HUES64 (cell line): ENCODE results near the gene PLXNB2.

Experiments used
- H3K27ac ChIP-seq: 2 replicates; pipeline ENCODE4 v1.7.0; 2013; ENCODE audit warnings: low read depth, low read length, inconsistent platforms
- H3K27me3 ChIP-seq: 2 replicates; pipeline ENCODE4 v1.6.1; 2013; ENCODE audit warnings: mild to moderate bottlenecking, low read length; ENCODE audit not compliant: insufficient read depth
- H3K36me3 ChIP-seq: 2 replicates; pipeline ENCODE4 v1.6.1; 2013; ENCODE audit warnings: mild to moderate bottlenecking, low read length; ENCODE audit not compliant: insufficient read depth
- H3K4me1 ChIP-seq: 2 replicates; pipeline ENCODE4 v1.6.1; 2013; ENCODE audit warnings: mild to moderate bottlenecking, low read length, moderate library complexity; ENCODE audit not compliant: insufficient read depth
- H3K4me3 ChIP-seq: 2 replicates; pipeline ENCODE4 v1.5.1; 2013; ENCODE audit warnings: mild to moderate bottlenecking, low read length, moderate library complexity
- H3K9ac ChIP-seq: 2 replicates; pipeline ENCODE4 v1.6.1; 2013; ENCODE audit warnings: mild to moderate bottlenecking, low read depth, low read length
- H3K9me3 ChIP-seq: 2 replicates; pipeline ENCODE4 v1.6.1; 2013; ENCODE audit warnings: low read depth, low read length; ENCODE audit not compliant: insufficient read depth
- WGBS: fragments of 150-250, 120-280 bp; methylation state at CpG from one replicate; pipeline ENCODE4 v1.1.7; 2013; ENCODE audit warnings: missing lambda C conversion rate; 5-methylcytosine and 5-hydroxymethylcytosine counted together

PLXNB2 gene

DNA sequence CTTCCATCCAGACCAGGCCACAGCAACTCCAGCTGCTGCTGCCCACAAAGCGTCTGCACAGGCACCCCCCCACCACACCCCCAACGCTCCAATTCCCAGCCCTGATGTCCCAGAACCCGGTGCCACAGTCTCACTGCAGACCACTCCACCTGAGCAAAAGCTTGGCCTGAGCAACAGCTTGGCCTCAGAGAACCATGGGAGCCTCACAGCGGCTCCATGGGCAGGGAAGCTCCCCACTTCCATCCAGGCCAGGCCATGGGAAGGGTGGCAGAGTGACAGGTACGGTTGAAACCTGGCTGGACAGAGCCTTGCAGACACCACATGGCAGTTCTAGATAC lies 13.2 kb downstream of the PLXNB2 start:
- H3K9ac ChIP-seq = peak overlapping the region; percentile 69
- H3K36me3 ChIP-seq = peaks cover 11% of the 10 kb centered on the region
- WGBS = 84% methylated on average over 5 of the region's 5 CpGs

DNA sequence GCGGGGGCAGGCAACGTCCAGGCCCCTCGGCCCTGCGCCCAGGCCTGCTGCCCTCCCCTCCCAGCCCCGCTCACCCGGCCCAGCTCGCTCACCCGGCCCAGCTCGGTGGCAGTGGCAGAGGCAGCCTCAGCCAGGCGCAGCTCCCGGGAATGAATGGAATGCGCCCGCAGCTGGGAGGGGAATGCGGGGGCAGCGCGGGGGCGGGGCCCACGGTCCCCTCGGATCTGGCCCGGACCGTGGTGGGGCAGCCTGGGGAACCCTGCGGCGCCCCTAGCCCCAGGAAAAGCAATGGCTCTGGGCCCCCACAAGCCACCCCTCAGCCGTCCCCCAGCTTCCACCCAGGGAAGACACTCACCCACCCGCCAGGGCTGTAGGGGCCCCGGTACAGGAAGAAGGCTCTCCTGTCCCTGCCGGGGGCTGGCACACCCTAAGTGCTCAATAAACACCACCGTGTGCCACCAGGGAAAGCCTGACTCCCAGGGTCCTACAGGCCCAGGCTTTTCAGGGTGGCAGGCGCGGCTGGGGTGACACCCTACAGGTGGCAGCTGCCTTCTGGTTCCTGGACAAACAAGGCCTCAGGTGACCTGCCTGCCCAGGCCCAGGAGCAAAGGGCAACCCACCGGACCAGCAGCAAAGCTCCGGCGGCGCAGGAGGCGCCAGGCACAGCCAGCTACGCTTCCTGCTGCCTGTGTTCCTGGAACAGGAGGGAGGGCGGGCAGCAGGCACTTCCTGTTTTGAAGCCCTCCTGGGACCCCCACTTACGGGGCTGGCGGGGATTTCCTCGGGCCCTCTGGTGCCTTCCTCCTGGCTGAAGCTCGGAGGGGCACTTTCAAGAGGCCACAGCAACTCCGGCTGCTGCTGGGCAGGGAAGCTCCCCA lies 13.8 kb downstream of the PLXNB2 start:
- H3K4me3 ChIP-seq = peak overlapping the region; percentile 27; the same call in 1 of the 2 replicates
- peaks cover 18% of the 10 kb centered on the region for H3K4me1 ChIP-seq
- no peaks in the 10 kb centered on the region for H3K27me3 ChIP-seq
- H3K9me3 ChIP-seq = no peaks in the 10 kb centered on the region
- 28% methylated on average over 42 of the region's 42 CpGs for WGBS
- H3K36me3 ChIP-seq = peaks cover 17% of the 10 kb centered on the region
- H3K27ac ChIP-seq = peak overlapping the region; percentile 93
- H3K9ac ChIP-seq = peak overlapping the region; percentile 69

More for the DNA sequence above, 13.2 kb downstream of the PLXNB2 start:
- peaks cover 18% of the 10 kb centered on the region for H3K4me1 ChIP-seq
- H3K27me3 ChIP-seq = no peaks in the 10 kb centered on the region
- peak overlapping the region; percentile 93 for H3K27ac ChIP-seq
- H3K4me3 ChIP-seq = no peak overlapping the region
- no peaks in the 10 kb centered on the region for H3K9me3 ChIP-seq

GRCh38 chr22:50292643-50293440 lies 14.6 kb downstream of the PLXNB2 start:
- peak overlapping the region; percentile 93 for H3K27ac ChIP-seq
- peaks cover 18% of the 10 kb centered on the region for H3K4me1 ChIP-seq
- peak overlapping the region; percentile 69 for H3K9ac ChIP-seq
- H3K27me3 ChIP-seq = no peaks in the 10 kb centered on the region
- peak overlapping the region; percentile 27; the same call in 1 of the 2 replicates for H3K4me3 ChIP-seq
- 65% methylated on average over 29 of the region's 29 CpGs for WGBS
- peaks cover 23% of the 10 kb centered on the region for H3K36me3 ChIP-seq
- no peaks in the 10 kb centered on the region for H3K9me3 ChIP-seq

GRCh38 chr22:50289942-50290630 lies 17.4 kb downstream of the PLXNB2 start:
- no peak overlapping the region for H3K4me3 ChIP-seq
- peaks cover 18% of the 10 kb centered on the region for H3K4me1 ChIP-seq
- no peaks in the 10 kb centered on the region for H3K9me3 ChIP-seq
- H3K36me3 ChIP-seq = peaks cover 33% of the 10 kb centered on the region
- H3K9ac ChIP-seq = no peak overlapping the region
- no peaks in the 10 kb centered on the region for H3K27me3 ChIP-seq
- no peak overlapping the region for H3K27ac ChIP-seq
- WGBS = 96% methylated on average over 37 of the region's 37 CpGs

DNA sequence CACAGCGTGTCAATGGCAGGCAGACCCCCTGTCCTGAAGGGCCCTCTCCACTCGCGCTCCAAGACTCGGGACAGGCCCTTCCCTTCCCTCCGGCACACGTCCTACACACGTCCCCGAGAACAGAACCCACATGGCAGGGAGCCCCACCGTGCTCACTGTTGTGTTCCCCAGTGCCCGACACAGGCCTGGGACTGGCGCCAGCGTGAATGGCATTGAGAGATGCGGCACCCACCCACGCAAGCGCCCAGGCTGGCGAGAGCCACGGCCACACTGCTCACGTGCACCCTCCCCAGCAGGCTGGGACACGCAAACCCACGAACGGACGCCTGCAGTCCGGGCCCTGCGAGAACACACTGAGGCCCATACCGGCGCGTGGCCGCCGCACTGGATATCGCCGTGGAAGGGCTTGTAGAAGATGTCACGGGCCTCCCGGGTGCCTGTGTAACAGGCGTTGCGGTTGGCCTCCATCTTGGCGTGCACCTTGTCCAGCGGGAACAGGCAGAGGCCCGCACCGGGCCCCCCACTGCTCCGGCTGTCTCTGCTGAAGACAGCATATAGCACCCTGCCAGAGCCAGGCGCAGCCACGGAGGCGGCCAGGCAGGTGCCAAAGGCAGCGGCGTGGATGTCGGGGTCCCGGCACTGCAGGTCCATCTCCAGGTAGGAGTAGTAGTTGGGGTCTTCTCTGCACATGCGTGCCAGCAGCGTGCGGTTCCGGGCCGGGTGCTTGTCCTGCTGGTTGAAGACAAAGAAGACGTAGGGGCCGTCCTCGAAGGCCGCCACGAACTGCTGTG lies 18.1 kb downstream of the PLXNB2 start:
- Histone ChIP-seq H3K9me3 (no peaks in the 10 kb centered on the region), H3K9ac (no peak overlapping the region), H3K36me3 (peaks cover 33% of the 10 kb centered on the region), H3K27ac (no peak overlapping the region), H3K4me1 (peaks cover 17% of the 10 kb centered on the region), H3K27me3 (no peaks in the 10 kb centered on the region), H3K4me3 (no peak overlapping the region)
- 96% methylated on average over 57 of the region's 57 CpGs for WGBS

DNA sequence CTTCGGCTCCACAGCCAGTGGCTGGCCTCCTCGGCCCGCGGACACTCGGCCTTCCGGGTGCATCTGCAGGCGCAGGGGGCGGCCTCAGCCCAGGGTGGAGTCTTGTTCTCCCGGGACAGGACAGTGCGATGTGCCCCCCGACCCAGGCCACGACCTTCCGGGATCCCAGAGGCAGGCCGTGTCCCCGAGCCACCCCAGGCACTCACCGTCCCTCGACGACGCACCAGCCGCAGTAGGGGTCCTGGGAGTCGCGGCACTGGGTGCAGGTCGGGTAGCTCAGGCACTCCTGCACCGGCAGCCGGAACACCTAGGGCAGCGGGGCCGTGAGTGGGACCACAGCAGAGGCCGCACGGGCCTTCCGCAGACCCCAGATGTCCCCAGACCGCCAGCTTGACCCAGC lies 19.7 kb downstream of the PLXNB2 start:
- H3K9me3 ChIP-seq = no peaks in the 10 kb centered on the region
- H3K9ac ChIP-seq = no peak overlapping the region
- WGBS = 96% methylated on average over 31 of the region's 31 CpGs
- no peak overlapping the region for H3K27ac ChIP-seq
- no peaks in the 10 kb centered on the region for H3K27me3 ChIP-seq
- peaks cover 42% of the 10 kb centered on the region for H3K36me3 ChIP-seq
- peaks cover 4% of the 10 kb centered on the region for H3K4me1 ChIP-seq
- no peak overlapping the region for H3K4me3 ChIP-seq

DNA sequence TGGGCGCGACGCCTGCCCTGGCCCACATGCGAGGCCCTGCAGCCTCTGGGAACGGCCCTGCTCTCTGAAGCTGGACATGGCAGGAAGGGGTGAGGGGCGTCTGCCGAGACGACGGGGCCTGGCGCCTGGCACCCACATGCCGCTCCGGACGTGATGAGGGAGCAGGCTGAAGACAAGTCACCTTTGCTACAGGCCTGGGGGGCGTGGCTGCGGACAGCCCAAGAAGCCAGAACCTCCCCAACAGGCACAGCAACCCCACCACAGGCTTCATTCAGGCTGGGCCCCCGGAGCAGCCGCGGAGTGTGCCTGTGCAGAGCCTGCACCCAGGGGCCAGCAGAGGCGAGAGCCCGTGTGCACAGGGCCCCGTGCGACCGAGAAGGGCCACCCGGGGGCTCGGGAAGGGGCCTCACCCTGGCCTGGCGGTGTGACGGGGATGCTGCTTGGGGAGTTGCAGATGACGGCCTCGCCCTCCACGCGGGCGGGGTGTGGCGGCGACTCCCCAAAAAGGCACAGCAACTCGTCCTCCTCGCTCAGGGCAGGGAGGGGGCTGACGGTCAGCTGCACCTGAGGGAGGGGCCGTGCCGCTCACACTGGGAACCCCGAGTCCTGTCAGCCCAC lies 20.6 kb downstream of the PLXNB2 start:
- Histone ChIP-seq H3K36me3 (peaks cover 51% of the 10 kb centered on the region), H3K9me3 (no peaks in the 10 kb centered on the region), H3K4me3 (no peak overlapping the region), H3K27ac (no peak overlapping the region), H3K4me1 (no peaks in the 10 kb centered on the region), H3K9ac (no peak overlapping the region), H3K27me3 (no peaks in the 10 kb centered on the region)
- WGBS = 96% methylated on average over 40 of the region's 40 CpGs

- no peak overlapping the region for H3K27ac ChIP-seq
- no peak overlapping the region for H3K4me3 ChIP-seq
- no peak overlapping the region for H3K9ac ChIP-seq
- H3K4me1 ChIP-seq = no peaks in the 10 kb centered on the region
- H3K27me3 ChIP-seq = no peaks in the 10 kb centered on the region
- WGBS = 94% methylated on average over 21 of the region's 21 CpGs
- H3K36me3 ChIP-seq = peaks cover 56% of the 10 kb centered on the region
- H3K9me3 ChIP-seq = no peaks in the 10 kb centered on the region
Measured at GRCh38 chr22:50286275-50286674, 21.2 kb downstream of the PLXNB2 start.

DNA sequence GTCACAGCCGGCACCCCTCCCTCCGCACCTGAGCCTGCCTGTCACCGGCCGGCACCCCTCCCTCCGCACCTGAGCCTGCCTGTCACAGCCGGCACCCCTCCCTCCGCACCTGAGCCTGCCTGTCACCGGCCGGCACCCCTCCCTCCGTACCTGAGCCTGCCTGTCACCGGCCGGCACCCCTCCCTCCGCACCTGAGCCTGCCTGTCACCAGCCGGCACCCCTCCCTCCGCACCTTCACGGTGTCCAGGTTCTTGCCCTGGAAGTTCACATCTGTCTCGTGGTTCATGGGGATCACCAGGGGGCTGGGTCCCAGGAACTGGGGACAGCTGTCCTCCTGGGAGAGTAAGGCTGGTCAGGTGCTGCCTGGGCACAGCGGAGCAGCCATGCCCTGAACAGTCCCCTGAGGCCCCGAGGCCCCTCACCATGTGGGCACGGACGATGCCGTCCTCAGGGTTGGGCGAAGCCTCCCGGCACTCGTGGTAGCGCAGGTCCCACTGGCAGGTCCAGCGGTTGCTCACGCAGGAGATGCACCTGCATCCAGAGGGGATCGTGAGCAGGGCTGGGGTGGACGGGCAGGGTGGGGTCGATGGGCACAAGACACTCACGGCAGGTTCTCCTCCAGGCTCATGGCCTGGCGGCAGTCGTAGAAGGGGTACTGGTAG lies 21.7 kb downstream of the PLXNB2 start:
- WGBS = 96% methylated on average over 28 of the region's 34 CpGs
- H3K9me3 ChIP-seq = no peaks in the 10 kb centered on the region
- H3K36me3 ChIP-seq = peaks cover 62% of the 10 kb centered on the region
- no peaks in the 10 kb centered on the region for H3K27me3 ChIP-seq
- H3K4me1 ChIP-seq = no peaks in the 10 kb centered on the region
- no peak overlapping the region for H3K9ac ChIP-seq
- no peak overlapping the region for H3K27ac ChIP-seq
- H3K4me3 ChIP-seq = no peak overlapping the region

- Histone ChIP-seq H3K4me1 (no peaks in the 10 kb centered on the region), H3K9ac (no peak overlapping the region), H3K27ac (no peak overlapping the region), H3K36me3 (peaks cover 63% of the 10 kb centered on the region), H3K27me3 (no peaks in the 10 kb centered on the region), H3K4me3 (no peak overlapping the region), H3K9me3 (no peaks in the 10 kb centered on the region)
- WGBS = 91% methylated on average over 13 of the region's 13 CpGs
Measured at GRCh38 chr22:50284479-50284878, 23.0 kb downstream of the PLXNB2 start.
